OCI-LY7 (cell line): ENCODE results near the gene CNIH3. TPM values are rescaled to one million over a fixed set of nuclear protein-coding genes. Genes with fewer than 3 reads are reported as not detected.

ENCODE experiments used
- BruUV-seq: library from RNA; stranded (reverse); fragments of 400-500 nt; replicated peaks from 2 replicates; lab custom pipeline; 2021; lab: Mats Ljungman, UMichigan
- CTCF ChIA-PET: fragments of 300-600 bp; sonication (Branson Sonifier 250); formaldehyde crosslinking; loops from one replicate; lab custom pipeline; 2022; ENCODE audit warnings: antibody characterized with exemption; ENCODE audit not compliant: unreplicated experiment; lab: Charles Lee
- POLR2A ChIA-PET: fragments of 300-600 bp; sonication (Branson Sonifier 250); formaldehyde crosslinking; loops from one replicate; lab custom pipeline; 2022; ENCODE audit warnings: antibody characterized with exemption; lab: Charles Lee
- DNase-seq: peaks from one replicate; pipeline ENCODE4 v3.0.0-alpha.2; 2015; ENCODE audit warnings: low spot score
- H2AFZ ChIP-seq: fragments of 200-600 bp; sonication (generic), shearing (Covaris generic); 2 replicates; pipeline ENCODE4 v1.6.1; 2014; ENCODE audit warnings: mild to moderate bottlenecking, antibody characterized with exemption, low read length, moderate library complexity
- H3K27ac ChIP-seq: fragments of 200-600 bp; sonication (generic); 2 replicates; pipeline ENCODE4 v1.5.1; 2014; ENCODE audit warnings: mixed run types, low read depth, mild to moderate bottlenecking, moderate library complexity, low read length, inconsistent platforms; ENCODE audit not compliant: poor library complexity, severe bottlenecking
- H3K36me3 ChIP-seq: fragments of 200-600 bp; sonication (generic); 2 replicates; pipeline ENCODE4 v1.6.1; 2014; ENCODE audit warnings: mild to moderate bottlenecking, antibody characterized with exemption, low read length, moderate library complexity, mixed read lengths; ENCODE audit not compliant: insufficient read depth
- H3K4me1 ChIP-seq: fragments of 200-600 bp; sonication (generic); 2 replicates; pipeline ENCODE4 v1.5.1; 2014; ENCODE audit warnings: mild to moderate bottlenecking, low read length; ENCODE audit not compliant: insufficient read depth, poor library complexity, severe bottlenecking
- H3K4me2 ChIP-seq: fragments of 200-600 bp; sonication (generic); 2 replicates; pipeline ENCODE4 v1.6.1; 2014; ENCODE audit warnings: mild to moderate bottlenecking, low read length
- H3K4me3 ChIP-seq: fragments of 200-600 bp; sonication (generic); 2 replicates; pipeline ENCODE4 v1.5.1; 2014; ENCODE audit warnings: mild to moderate bottlenecking, low read depth, low read length; ENCODE audit not compliant: poor library complexity, severe bottlenecking
- H3K79me2 ChIP-seq: fragments of 200-600 bp; sonication (generic); 2 replicates; pipeline ENCODE4 v1.6.1; 2016; ENCODE audit warnings: low read depth, mild to moderate bottlenecking, low read length, moderate library complexity, mixed read lengths; ENCODE audit not compliant: insufficient read depth
- H3K9me2 ChIP-seq: fragments of 200-600 bp; sonication (generic); 2 replicates; pipeline ENCODE4 v1.6.1; 2016; ENCODE audit warnings: mild to moderate bottlenecking, low read length, mixed read lengths; ENCODE audit not compliant: insufficient read depth
- H3K9me3 ChIP-seq: fragments of 200-600 bp; sonication (generic); 2 replicates; pipeline ENCODE4 v1.6.1; 2014; ENCODE audit warnings: mild to moderate bottlenecking, mixed run types, low read length, mixed read lengths
- H4K20me1 ChIP-seq: fragments of 200-600 bp; sonication (generic); 2 replicates; pipeline ENCODE4 v1.6.1; 2014; ENCODE audit warnings: mild to moderate bottlenecking, antibody characterized with exemption, low read length, moderate library complexity, mixed read lengths; ENCODE audit not compliant: insufficient read depth
- EZH2phosphoT487 ChIP-seq: fragments of 200-600 bp; sonication (generic); IDR thresholded peaks from 2 replicates; pipeline ENCODE4 v1.6.1; 2018; ENCODE audit warnings: low read depth, borderline replicate concordance, mild to moderate bottlenecking, mixed run types, antibody characterized with exemption, low read length, moderate library complexity, mixed read lengths
- intact Hi-C: fragments of 100-400 bp; cut with micrococcal nuclease; formaldehyde crosslinking; loops from one replicate; pipeline ENCODE4 v1.10.0; 2022; ENCODE audit not compliant: unreplicated experiment
- total RNA-seq, 2 experiments: library from RNA; depleted of rRNA in 1 of 2; stranded (reverse); fragments of >200 nt in 1 of 2; shearing (Covaris generic) in 1 of 2; gene quantifications; 2 replicates each; pipeline ENCODE4 v1.2.3, GENCODE V29; 2014 to 2022
- TF ChIP-seq, protein P1 (sequence below): fragments of 200-600 bp; sonication (generic); conservative IDR thresholded peaks from 2 replicates; pipeline ENCODE4 v1.5.1; 2014; ENCODE audit warnings: mild to moderate bottlenecking, antibody characterized with exemption, low read length, moderate library complexity, mixed read lengths

CNIH3 gene
- total RNA-seq, 2 experiments from 2014 or later = 1.9 to 2.4 TPM

DNA sequence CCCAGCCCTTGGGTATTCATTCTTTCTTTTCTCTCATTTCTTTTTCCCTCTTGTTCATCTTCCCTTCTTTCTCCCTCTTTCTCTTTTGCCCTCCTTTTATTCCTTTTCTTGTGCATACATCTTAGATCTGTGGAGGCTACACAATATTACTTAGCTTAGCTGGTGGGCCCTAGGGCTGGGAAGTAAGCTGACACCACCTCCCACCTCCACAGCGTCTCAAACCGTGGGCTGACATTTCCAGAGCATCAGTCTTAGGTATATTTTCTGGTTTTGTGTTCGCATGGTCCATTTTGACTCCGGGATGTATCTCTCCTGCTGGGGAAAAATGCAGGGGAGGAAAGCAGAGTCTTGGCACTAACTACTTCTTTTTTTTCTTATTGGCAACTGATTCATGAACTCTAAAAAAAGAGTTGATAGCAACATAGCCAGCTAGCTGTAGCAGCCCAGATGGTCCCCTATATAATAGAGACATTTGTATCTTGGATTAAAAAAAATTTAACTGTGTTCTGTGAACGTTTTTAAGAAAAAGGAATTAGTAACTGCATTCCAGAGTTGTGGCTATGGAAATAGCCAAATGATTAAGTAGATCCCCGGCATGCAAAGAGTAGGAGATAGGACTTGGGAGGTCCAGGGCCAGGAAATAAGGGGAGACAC lies 15.5 kb downstream of the CNIH3 start:
- no peak for DNase-seq
- Histone ChIP-seq H2AFZ (no peak overlapping the region), H3K27ac (no peak overlapping the region), H3K36me3 (no peaks in the 10 kb centered on the region), H3K9me3 (no peaks in the 10 kb centered on the region), H4K20me1 (no peaks in the 10 kb centered on the region), H3K9me2 (no peaks in the 10 kb centered on the region), H3K4me1 (no peaks in the 10 kb centered on the region), H3K4me2 (no peak overlapping the region), H3K4me3 (no peak overlapping the region), H3K79me2 (no peaks in the 10 kb centered on the region)
- BruUV-seq = no TSS peak
- CTCF ChIA-PET = no interaction called here
- TF ChIP-seq, protein P1, sequence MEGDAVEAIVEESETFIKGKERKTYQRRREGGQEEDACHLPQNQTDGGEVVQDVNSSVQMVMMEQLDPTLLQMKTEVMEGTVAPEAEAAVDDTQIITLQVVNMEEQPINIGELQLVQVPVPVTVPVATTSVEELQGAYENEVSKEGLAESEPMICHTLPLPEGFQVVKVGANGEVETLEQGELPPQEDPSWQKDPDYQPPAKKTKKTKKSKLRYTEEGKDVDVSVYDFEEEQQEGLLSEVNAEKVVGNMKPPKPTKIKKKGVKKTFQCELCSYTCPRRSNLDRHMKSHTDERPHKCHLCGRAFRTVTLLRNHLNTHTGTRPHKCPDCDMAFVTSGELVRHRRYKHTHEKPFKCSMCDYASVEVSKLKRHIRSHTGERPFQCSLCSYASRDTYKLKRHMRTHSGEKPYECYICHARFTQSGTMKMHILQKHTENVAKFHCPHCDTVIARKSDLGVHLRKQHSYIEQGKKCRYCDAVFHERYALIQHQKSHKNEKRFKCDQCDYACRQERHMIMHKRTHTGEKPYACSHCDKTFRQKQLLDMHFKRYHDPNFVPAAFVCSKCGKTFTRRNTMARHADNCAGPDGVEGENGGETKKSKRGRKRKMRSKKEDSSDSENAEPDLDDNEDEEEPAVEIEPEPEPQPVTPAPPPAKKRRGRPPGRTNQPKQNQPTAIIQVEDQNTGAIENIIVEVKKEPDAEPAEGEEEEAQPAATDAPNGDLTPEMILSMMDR = no peak
- TF ChIP-seq EZH2phosphoT487 = no peak
- POLR2A ChIA-PET = interaction anchor here (1.0 to 1.6 kb wide), 2 partner anchors 19 kb away, joined by 3 to 5 read pairs; no protein-coding TSS in a partner anchor
- intact Hi-C loops = no loop called here

DNA sequence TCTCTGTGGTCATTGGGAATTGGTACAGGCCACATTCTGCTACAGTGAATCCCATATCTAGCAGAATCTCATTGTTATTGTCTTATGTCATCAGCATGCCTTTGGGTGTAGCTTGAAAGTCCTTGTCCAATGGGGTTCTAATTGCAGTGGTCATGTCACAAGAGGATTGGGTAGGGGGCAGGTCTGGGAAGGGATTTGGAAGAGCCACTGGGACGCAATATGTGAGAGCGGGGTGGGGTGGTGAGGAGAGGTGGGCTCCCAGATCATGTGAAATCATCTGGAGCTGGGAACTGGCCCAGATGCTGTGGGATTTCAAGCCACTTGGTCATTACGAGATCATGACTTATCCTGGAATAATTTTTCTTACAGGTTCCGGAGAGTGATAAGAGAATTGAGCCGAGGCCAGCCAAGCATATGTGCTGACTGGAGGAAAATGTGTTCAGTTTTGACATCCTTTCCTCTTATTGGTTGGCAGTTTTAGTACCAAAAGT lies 16.3 kb downstream of the CNIH3 start:
- Histone ChIP-seq H3K36me3 (no peaks in the 10 kb centered on the region), H3K9me2 (no peaks in the 10 kb centered on the region), H3K79me2 (no peaks in the 10 kb centered on the region), H3K4me3 (no peak overlapping the region), H3K27ac (no peak overlapping the region), H4K20me1 (no peaks in the 10 kb centered on the region), H2AFZ (no peak overlapping the region), H3K4me2 (no peak overlapping the region), H3K4me1 (no peaks in the 10 kb centered on the region), H3K9me3 (no peaks in the 10 kb centered on the region)
- POLR2A ChIA-PET = interaction anchor here (1.0 kb wide), 1 partner anchor 19 kb away, joined by 5 read pairs; no protein-coding TSS in a partner anchor
- TF ChIP-seq, protein P1 = no peak
- TF ChIP-seq EZH2phosphoT487 = no peak
- no peak for DNase-seq
- no TSS peak for BruUV-seq
- intact Hi-C loops = no loop called here
- CTCF ChIA-PET = no interaction called here

DNA sequence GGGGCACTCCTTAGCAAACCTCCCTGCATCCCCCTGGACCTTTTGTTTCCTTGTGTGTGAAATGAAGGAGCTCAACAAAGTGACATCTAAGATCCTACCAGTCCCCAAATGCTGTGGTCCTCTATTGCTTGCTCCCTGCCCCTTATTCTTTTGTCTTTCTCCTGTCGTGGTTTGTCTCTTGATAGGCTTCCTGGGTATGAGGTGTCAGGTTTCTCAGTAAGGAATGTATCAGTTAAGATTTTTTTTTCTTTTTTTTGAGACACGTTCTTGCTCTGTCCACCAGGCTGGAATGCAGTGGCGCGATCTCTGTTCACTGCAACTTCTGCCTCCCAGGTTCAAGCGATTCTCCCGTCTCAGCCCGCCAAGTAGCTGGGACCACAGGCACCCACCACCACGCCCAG lies 16.8 kb downstream of the CNIH3 start:
- Histone ChIP-seq H3K9me2 (no peaks in the 10 kb centered on the region), H3K4me1 (no peaks in the 10 kb centered on the region), H2AFZ (no peak overlapping the region), H4K20me1 (no peaks in the 10 kb centered on the region), H3K36me3 (no peaks in the 10 kb centered on the region), H3K27ac (no peak overlapping the region), H3K9me3 (no peaks in the 10 kb centered on the region), H3K4me3 (no peak overlapping the region), H3K4me2 (no peak overlapping the region), H3K79me2 (no peaks in the 10 kb centered on the region)
- DNase-seq = no peak
- ChIA-PET POLR2A (interaction anchor here (1.0 kb wide), 1 partner anchor 20 kb away, joined by 5 read pairs; no protein-coding TSS in a partner anchor), CTCF (no interaction called here)
- BruUV-seq = no TSS peak
- TF ChIP-seq EZH2phosphoT487 = no peak
- TF ChIP-seq, protein P1 = no peak
- intact Hi-C loops = no loop called here
